MG63 (cell line): Measurements from ENCODE around the gene SPATA21. TPM values are rescaled to one million over a fixed set of nuclear protein-coding genes. Genes with fewer than 3 reads are reported as not detected.

Source experiments
- DNase-seq: peaks from one replicate; pipeline ENCODE4 v3.0.0-alpha.2; 2020
- H3K27me3 ChIP-seq: fragments of 250-450 bp; sonication (Bioruptor Pico); 2 replicates; pipeline ENCODE4 v1.5.1; 2020; ENCODE audit warnings: mild to moderate bottlenecking, moderate library complexity
- H3K36me3 ChIP-seq: fragments of 250-450 bp; sonication (Bioruptor Pico); 2 replicates; pipeline ENCODE4 v1.5.1; 2020; ENCODE audit warnings: mild to moderate bottlenecking, moderate library complexity
- H3K4me3 ChIP-seq: fragments of 250-450 bp; sonication (Bioruptor Pico); 2 replicates; pipeline ENCODE4 v1.5.1; 2020; ENCODE audit warnings: mild to moderate bottlenecking, moderate library complexity
- H3K9me3 ChIP-seq: fragments of 250-450 bp; sonication (Bioruptor Pico); 2 replicates; pipeline ENCODE4 v1.5.1; 2020; ENCODE audit warnings: mild to moderate bottlenecking, moderate library complexity
- total RNA-seq: library from RNA; depleted of rRNA; stranded (reverse); fragments of >200 nt; shearing (Covaris generic); gene quantifications from 2 replicates; pipeline ENCODE4 v1.2.3, GENCODE V29; 2014; ENCODE audit warnings: low replicate concordance

The SPATA21 gene
- total RNA-seq, 1 experiment from 2014 or later: not detected

DNA sequence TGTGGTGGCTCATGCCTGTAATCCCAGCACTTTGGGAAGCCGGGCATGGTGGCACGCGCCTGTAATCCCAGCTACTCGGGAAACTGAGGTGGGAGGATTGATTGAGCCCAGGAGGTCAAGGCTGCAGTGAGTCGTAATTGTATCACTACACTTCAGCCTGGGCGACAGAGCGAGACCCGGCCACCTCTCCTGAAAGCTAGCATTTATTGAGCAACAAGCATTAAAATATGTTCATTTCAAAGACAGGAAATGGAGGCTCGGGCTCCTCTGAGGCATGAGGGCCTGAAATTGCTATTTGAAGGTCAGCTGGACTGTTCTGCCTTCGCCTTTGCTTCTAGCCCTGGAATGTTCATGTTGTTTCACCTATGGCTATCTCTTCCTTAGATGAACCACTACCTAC is 34.5 kb downstream of the SPATA21 start:
- DNase-seq: no peak
- H3K27me3 ChIP-seq: no peaks in the 10 kb centered on the region
- no peaks in the 10 kb centered on the region for H3K9me3 ChIP-seq
- no peak overlapping the region for H3K4me3 ChIP-seq
- H3K36me3 ChIP-seq: peaks cover 12% of the 10 kb centered on the region

DNA sequence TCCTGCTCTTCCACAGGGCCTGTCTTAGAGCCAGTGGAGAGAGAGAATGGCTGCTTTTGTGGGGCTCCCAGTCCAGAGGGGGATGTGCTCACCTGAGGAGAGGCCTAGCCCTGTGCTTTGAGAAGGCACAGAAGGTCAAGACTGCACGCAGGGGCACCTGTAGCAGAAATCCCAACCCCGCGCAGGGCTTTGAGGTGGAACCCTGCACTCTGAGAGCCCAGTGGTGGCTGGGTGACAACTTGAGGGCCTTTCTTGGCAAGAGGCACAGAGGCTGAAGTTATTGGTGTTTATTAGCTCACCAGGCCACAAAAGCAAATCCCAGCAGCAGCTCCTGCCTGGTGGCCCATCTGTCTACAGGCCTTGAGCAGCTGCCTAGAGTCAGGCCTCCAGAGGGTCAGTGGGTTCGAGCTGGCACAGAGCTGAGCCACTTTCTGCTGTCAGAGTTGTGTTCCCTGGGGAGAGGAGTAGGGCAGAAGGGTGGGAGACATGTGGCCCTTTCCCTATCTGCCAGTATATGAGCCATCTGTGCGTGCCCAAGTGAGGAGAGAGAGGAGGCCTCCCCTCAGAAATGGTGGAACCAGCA is 38.8 kb downstream of the SPATA21 start:
- H3K27me3 ChIP-seq: no peaks in the 10 kb centered on the region
- H3K9me3 ChIP-seq: no peaks in the 10 kb centered on the region
- no peak overlapping the region for H3K4me3 ChIP-seq
- DNase-seq: no peak
- peaks cover 44% of the 10 kb centered on the region for H3K36me3 ChIP-seq

GRCh38 chr1:16397120-16397519 is 40.1 kb downstream of the SPATA21 start:
- Histone ChIP-seq H3K4me3 (no peak overlapping the region), H3K27me3 (no peaks in the 10 kb centered on the region), H3K36me3 (peaks cover 54% of the 10 kb centered on the region), H3K9me3 (no peaks in the 10 kb centered on the region)
- no peak for DNase-seq

- H3K27me3 ChIP-seq: no peaks in the 10 kb centered on the region
- H3K9me3 ChIP-seq: no peaks in the 10 kb centered on the region
- DNase-seq: peak; percentile 98
- peaks cover 54% of the 10 kb centered on the region for H3K36me3 ChIP-seq
- no peak overlapping the region for H3K4me3 ChIP-seq
Observed at GRCh38 chr1:16396591-16396990, 40.6 kb downstream of the SPATA21 start.

- peaks cover 54% of the 10 kb centered on the region for H3K36me3 ChIP-seq
Observed at GRCh38 chr1:16394977-16395376, 42.2 kb downstream of the SPATA21 start.

DNA sequence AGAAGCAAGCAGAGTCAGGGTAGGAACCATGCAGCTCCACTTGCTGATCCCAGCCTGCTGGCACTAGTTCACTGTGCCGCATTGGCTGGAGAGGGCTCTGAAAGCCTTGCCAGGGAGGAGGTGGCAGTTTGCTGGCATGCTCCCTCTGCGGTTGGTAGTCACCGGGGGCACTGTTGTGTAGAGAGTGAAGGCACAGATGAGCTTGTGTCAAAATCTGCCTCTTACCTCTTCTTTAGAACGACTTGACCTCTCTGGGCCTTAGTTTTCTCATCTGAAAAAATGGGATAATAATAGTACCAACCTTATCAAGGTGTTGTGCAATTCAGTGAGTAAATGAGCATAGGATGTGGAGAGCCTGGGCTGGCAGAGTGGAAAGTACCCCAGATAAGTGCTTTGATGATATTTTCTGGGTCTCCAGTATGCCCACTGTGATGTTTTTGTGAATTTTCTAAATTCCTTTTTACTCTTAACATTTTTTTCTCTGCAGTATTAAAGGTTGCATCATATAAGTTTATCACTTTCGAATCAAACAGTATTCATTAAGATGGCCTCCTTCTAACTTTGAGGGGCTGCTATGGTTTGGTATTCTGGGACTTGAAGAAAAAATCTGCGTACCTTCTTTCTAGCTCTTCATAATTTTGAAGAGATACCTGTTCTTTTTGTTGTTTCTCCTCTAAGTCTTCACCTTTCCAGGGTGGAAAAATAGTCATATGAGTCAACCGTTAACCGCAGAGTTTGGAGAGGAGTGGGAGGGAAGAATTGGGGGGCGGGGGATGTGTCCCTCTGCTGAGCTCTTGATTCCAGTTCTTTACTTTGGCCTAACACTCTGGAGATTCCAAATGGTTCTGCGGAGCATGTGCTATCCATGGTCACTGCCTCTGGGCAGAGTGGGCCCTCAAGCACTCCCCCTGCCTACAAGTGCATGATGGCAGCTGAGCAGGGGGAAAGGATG is 43.4 kb downstream of the SPATA21 start:
- Histone ChIP-seq H3K4me3 (no peak overlapping the region), H3K36me3 (peaks cover 51% of the 10 kb centered on the region)
- peak; percentile 62 for DNase-seq

More at GRCh38 chr1:16394977-16395376, 42.2 kb downstream of the SPATA21 start:
- no peak for DNase-seq
- Histone ChIP-seq H3K27me3 (no peaks in the 10 kb centered on the region), H3K9me3 (no peaks in the 10 kb centered on the region), H3K4me3 (no peak overlapping the region)

DNA sequence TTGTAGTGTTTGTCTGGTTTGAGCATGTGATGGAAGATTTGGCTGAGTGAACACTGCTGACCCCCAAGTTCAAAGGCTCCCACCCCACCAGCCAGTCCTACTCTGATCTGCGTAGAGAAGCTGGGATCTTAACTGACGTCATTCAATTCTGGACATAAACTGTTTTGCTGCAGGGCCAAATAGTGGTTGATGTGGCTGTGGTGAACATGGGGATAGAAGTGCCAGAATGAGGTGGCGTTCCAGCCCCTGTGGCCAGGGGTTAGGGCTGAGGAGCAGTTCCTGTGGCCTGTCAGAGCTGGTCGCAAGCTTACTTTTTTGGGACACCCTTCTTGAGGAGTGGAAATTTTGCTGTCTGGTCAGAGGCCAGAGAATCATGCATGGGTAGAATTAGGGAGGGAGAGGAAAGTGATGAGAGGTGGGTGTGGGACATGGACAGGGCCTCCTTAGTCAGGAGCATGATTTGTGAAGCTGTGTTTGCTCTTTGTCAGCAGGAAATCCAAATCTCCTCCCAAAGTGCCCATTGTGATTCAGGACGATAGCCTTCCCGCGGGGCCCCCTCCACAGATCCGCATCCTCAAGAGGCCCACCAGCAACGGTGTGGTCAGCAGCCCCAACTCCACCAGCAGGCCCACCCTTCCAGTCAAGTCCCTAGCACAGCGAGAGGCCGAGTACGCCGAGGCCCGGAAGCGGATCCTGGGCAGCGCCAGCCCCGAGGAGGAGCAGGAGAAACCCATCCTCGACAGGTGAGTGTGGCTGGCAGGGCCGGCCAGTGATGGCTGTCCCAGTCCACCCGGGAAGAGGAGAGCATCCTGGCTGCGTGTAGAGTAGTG is 44.3 kb downstream of the SPATA21 start:
- Histone ChIP-seq H3K36me3 (peaks cover 44% of the 10 kb centered on the region), H3K4me3 (no peak overlapping the region), H3K9me3 (no peaks in the 10 kb centered on the region), H3K27me3 (no peaks in the 10 kb centered on the region)
- no peak for DNase-seq

More for the DNA sequence above, 43.4 kb downstream of the SPATA21 start:
- H3K27me3 ChIP-seq: no peaks in the 10 kb centered on the region
- H3K9me3 ChIP-seq: no peaks in the 10 kb centered on the region

DNA sequence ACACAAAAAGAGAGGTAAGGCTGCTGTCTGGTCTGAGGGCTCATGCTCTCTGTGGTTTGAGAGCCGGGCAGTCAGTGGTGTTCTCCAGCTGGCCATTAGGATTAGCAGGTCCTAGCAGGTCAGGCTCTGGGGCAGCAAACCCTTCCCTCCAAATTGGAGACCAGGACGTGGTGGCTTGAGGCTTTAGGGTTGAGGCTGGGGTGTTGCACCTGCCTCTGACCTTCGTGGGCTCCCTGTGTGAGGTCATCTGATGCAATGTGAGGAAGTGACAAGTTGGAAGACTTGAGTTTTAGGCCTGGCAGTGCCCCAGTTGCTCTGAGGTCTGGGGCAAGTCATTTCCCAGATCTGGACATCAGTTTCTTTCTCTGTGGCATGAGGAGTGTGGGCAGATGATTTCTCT is 45.8 kb downstream of the SPATA21 start:
- no peak for DNase-seq
- Histone ChIP-seq H3K27me3 (no peaks in the 10 kb centered on the region), H3K36me3 (peaks cover 31% of the 10 kb centered on the region), H3K9me3 (no peaks in the 10 kb centered on the region), H3K4me3 (no peak overlapping the region)

DNA sequence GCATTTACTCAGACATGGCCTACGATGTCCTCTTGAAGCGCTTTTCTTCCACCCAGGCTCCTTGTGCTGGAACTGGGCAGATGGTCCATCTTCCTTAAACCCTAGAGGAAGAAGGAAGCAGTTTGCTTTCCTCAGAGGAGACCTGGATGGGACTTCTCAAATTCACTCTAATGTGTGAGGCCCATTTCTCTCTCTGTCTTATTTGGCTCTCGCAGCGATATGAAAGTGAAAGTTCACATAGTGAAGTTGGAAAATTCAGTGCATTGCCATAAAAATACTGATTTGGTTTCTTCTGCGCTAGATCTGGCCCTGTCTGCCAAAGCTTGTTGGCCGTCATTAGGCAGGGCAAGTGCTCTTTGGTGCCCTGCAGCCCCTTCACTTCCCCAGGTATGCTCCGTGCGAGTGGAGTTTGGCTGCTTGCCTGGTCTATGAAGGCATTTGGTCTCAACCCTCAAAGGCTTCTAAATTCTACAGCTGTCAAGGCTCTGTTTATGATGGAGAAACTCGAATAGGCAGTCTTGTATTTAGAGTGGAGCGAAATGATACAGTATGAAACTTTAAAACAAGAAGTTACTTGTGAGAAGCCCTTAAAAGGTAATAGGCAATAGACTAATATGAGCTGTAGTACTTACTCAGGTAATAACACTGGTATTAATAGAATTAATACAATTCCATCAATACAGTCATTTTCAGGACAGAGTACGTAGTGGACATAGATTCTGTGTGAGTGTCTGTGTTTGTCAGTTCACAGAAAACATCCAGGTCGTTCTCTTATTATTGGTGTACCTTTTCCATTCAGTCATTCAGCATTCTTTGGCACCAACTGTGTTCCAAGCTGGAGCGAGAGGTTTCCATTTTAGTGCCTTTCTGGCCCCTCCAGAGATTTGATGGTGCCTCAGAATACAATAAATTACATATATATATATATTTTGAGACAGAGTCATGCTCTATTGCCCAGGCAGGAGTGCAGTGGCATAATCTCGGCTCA is 49.7 kb downstream of the SPATA21 start:
- H3K36me3 ChIP-seq: peaks cover 9% of the 10 kb centered on the region
- peak overlapping the region; percentile 25 for H3K4me3 ChIP-seq
- H3K9me3 ChIP-seq: no peaks in the 10 kb centered on the region
- H3K27me3 ChIP-seq: no peaks in the 10 kb centered on the region
- DNase-seq: no peak

DNA sequence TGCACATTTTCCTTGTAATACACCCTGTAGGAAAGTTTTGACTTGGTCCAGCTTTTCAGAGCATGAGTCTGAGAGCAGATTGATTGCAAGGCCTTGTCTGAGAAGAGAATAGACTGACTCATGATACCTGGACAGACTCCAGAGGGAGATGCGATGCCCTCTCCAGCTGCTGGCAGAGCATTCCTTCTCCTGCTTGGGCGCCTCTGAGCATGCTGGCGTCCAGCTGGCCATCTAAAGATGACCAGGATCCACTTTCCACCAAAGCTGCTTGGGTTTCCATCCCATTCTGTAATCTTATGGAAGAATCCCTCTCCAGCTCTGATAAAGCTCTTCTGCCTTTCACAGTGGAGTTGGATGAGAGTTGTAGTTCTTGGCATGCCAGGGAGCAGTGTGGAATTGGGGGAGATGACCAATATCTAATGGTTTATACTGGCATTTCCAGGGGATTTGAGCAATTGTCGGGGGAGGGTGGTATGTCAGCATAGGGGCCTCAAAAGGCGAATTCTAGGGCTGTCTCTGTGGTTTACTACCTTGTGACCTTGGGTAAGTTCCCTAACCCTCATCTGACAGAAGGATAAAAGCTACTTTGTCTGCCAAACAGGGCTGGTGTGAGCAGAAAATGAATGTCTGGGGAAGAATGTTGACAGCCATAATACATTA is 50.6 kb downstream of the SPATA21 start:
- DNase-seq: peak; percentile 91
- Histone ChIP-seq H3K27me3 (no peaks in the 10 kb centered on the region), H3K9me3 (no peaks in the 10 kb centered on the region), H3K4me3 (peak overlapping the region; percentile 25; the same call in 1 of the 2 replicates), H3K36me3 (peaks cover 7% of the 10 kb centered on the region)

DNA sequence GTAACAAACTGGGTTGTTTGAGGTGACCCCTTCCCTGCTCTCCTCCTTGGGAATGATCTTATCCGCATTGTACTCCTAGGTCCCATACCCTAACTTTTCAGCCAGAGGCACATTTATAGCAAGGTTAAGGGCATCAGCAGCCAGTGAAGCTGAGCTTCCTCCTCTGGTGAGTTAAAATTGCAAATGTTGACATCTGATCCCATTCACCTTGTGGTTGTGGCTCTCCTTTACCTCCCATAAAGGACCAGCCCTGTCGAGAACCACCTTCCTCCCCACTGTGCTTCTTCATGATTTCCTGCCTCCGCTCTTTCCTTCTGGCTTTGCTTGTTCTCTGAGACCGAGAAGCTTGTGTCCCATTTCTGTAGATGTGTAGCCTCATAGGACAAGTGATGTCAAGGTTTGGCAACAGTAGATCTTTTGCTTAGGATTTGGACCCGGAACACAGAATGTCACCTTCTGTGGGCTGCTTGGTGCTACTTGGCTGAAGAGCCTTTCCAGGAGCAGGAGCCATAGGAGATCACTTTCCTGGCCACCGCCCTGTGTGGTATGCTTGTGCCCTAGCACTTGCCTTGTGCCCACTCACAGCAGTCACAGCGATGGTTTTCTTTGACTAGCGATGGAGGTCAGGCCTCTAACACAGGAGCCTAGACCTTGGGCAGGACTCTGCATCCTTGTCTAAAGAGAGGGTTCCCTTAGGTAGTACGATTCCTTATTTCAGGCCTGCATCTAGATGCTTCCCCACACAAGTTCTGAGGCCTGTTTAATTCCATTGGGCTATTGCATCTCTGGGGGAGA is 51.4 kb downstream of the SPATA21 start:
- H3K9me3 ChIP-seq: no peaks in the 10 kb centered on the region
- no peak for DNase-seq
- no peaks in the 10 kb centered on the region for H3K27me3 ChIP-seq
- H3K36me3 ChIP-seq: peaks cover 7% of the 10 kb centered on the region
- H3K4me3 ChIP-seq: no peak overlapping the region

DNA sequence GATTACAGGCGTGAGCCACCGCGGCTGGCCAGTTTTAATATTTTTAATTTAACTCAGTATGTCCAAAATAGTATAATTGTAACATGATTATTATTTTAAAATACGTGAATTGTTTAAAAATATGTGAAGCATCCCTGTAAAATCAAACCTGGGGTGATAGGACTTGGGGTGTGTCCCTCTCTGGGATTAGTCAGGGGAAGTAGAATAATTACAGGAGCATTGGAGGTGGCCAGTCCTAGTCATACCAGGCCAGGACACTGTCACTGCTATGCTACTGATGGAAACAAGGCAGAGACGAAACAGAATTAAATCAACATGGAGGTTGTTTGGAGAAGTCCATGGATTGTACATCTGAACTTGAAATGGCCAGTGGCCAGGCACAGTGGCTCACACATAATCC is 53.3 kb downstream of the SPATA21 start:
- no peak for DNase-seq
- Histone ChIP-seq H3K4me3 (no peak overlapping the region), H3K27me3 (no peaks in the 10 kb centered on the region), H3K9me3 (no peaks in the 10 kb centered on the region), H3K36me3 (peaks cover 7% of the 10 kb centered on the region)

DNA sequence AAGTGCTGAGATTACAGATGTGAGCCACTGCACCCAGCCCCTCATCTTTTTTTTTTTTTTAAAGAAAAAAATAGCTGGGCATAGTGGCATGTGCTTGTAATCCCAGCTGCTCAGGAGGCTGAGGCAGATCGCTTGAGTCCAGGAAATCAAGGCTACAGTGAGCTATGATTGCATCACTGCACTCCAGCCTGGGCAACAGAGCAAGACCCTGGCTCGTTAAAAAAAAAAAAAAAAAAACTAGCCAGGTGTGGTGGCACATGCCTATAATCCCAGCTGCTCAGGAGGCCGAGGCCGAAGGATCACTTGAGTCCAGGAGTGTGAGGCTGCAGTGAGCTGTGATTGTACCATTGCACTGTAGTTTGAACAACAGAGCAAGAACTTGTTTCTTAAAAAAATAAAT is 56.4 kb downstream of the SPATA21 start:
- DNase-seq: no peak
- Histone ChIP-seq H3K4me3 (no peak overlapping the region), H3K36me3 (peaks cover 7% of the 10 kb centered on the region), H3K27me3 (no peaks in the 10 kb centered on the region), H3K9me3 (no peaks in the 10 kb centered on the region)

DNA sequence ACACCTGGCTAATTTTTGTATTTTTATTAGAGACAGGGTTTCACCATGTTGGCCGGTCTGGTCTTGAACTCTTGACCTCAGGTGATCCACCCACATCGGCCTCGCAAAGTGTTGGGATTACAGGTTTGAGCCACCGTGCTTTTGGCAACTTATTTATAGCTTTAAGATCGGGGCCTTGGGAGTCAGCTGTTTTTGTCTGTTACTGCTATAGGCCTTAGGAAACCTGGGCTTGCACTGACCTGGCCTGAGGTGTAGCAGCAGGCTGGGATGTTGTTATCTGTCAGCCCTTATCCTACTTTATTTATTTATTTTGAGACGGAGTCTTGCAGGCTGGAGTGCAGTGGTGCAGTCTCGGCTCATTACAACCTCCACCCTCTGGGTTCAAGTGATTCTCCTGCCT is 58.8 kb downstream of the SPATA21 start:
- peaks cover 16% of the 10 kb centered on the region for H3K36me3 ChIP-seq
- no peaks in the 10 kb centered on the region for H3K27me3 ChIP-seq
- DNase-seq: no peak
- no peak overlapping the region for H3K4me3 ChIP-seq
- no peaks in the 10 kb centered on the region for H3K9me3 ChIP-seq

DNA sequence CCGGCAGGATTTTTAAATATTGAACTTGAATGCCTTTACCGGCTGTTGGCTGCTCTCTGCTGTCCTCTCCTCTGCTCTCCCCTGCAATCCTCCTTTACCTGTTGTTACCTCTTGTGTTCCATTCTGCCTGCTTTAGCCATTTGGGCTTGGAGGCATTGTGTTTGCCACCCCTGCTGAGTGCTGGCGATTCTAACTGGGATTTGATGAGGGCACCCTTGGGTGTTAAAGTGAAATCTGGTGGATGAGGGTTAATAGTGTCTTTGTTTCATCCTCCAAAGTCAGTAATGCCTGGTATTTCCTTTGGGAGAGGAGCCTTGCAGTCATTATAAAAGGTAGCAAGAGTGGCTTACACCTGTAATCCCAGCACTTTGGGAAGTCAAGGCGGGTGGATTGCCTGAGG is 60.3 kb downstream of the SPATA21 start:
- Histone ChIP-seq H3K4me3 (no peak overlapping the region), H3K9me3 (no peaks in the 10 kb centered on the region), H3K36me3 (peaks cover 26% of the 10 kb centered on the region), H3K27me3 (no peaks in the 10 kb centered on the region)
- no peak for DNase-seq
